Measurements from ENCODE around the gene RAB3IL1. TPM values are rescaled to one million over a fixed set of nuclear protein-coding genes. Genes with fewer than 3 reads are reported as not detected.

Gene RAB3IL1
- total RNA-seq, 1 donor from 2014 or later: 0.12 TPM

DNA sequence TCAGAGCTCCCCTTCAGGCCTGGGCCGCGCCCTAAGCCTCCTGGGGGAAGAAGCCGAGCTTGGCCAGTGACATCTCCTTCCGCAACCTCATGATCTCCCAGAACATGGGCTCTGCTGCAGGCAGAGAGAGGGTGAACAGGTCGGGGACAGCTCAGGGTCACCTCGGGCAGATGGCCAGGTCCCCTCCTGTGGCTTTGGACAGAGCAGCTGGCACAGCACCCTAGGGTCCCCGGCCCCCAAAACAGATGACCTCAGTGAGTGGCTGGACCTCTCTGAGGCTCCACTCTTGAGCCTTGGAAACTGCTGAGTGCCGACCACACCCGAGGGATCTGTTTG lies 19.2 kb downstream of the RAB3IL1 start:
- DNase-seq (ENCODE audit: low read depth): no peak
- no peak overlapping the region for H3K4me3 ChIP-seq (ENCODE audit: low read depth, low read length)
- TF ChIP-seq, protein P1, sequence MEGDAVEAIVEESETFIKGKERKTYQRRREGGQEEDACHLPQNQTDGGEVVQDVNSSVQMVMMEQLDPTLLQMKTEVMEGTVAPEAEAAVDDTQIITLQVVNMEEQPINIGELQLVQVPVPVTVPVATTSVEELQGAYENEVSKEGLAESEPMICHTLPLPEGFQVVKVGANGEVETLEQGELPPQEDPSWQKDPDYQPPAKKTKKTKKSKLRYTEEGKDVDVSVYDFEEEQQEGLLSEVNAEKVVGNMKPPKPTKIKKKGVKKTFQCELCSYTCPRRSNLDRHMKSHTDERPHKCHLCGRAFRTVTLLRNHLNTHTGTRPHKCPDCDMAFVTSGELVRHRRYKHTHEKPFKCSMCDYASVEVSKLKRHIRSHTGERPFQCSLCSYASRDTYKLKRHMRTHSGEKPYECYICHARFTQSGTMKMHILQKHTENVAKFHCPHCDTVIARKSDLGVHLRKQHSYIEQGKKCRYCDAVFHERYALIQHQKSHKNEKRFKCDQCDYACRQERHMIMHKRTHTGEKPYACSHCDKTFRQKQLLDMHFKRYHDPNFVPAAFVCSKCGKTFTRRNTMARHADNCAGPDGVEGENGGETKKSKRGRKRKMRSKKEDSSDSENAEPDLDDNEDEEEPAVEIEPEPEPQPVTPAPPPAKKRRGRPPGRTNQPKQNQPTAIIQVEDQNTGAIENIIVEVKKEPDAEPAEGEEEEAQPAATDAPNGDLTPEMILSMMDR (conservative IDR thresholded peaks at IDR 0.05; ENCODE audit: low read depth, low read length): no peak

- H3K4me3 ChIP-seq (ENCODE audit: low read depth, low read length): no peak overlapping the region
- no peak for DNase-seq (ENCODE audit: low read depth)
- TF ChIP-seq, protein P1 (conservative IDR thresholded peaks at IDR 0.05; ENCODE audit: low read depth, low read length): peak; percentile 86
Observed at GRCh38 chr11:61897387-61898246, 19.7 kb downstream of the RAB3IL1 start.

DNA sequence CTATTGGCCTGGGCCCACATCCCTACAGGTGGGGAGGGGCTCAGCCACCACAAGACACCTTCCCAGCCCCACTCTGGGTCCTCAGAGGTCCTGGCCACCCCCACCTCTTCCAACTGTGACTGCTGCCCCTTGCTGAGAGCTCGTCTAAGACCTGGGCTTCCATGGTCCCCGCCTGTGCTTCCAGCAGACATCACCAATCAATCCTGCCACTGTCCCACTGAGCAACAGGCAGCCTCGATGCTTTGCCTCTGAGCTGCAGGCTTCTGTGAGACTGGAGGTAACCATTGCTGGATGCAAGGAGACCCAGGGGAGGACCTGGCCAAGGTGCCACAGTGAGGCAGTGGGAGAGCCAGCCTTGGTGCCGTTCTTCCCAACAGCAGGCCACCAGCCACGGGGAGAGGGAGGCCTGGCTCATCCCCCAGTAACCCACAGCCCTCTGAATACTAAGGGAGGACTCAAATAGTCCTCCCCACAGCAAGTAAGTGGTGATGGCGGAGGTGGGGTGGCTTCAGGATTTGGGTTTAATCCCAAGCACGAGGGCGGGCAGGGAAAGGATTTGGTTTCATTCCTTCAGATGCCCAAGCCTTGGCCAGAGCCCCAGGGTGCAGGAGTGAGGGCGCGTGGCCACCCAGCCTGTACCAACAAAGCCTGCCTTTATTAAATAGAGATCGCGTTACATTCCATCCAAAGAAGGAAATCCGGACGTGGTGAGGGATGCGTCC lies 20.5 kb downstream of the RAB3IL1 start:
- no peak for DNase-seq (ENCODE audit: low read depth)
- no peak overlapping the region for H3K4me3 ChIP-seq (ENCODE audit: low read depth, low read length)
- TF ChIP-seq, protein P1 (conservative IDR thresholded peaks at IDR 0.05; ENCODE audit: low read depth, low read length): no peak

GRCh38 chr11:61895718-61896059 lies 21.7 kb downstream of the RAB3IL1 start:
- TF ChIP-seq, protein P1 (conservative IDR thresholded peaks at IDR 0.05; ENCODE audit: low read depth, low read length): no peak
- H3K4me3 ChIP-seq (ENCODE audit: low read depth, low read length): no peak overlapping the region
- no peak for DNase-seq (ENCODE audit: low read depth)

DNA sequence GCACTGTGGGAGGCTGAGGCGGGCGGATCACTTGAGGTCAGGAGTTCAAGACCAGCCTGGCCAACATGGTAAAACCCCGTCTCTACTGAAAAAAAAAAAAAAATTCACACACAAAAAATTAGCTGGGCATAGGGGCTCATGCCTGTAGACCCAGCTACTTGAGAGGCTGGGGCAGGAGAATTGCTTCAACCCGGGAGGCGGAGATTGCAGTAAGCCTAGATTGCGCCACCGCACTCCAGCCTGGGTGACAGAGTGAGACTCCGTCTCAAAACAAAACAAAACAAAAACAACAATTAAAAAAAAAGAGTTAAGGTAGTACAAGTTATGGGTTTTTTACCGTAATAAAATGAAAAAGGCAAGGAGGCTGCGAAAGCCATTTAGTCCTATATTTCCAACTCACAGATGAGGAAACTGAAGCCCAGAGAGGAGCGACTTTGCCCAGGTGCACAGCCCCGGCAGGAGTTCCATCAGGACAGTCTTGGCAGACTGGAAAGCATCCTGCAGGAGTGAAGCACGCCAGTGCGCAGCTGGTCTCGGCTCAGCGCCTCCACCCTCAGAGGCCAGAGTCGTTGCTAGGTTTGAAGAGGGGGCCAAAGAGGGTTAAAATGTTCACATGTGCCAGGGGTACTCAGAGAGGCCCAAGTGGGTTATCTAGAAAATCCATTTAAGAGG lies 22.2 kb downstream of the RAB3IL1 start:
- TF ChIP-seq, protein P1 (conservative IDR thresholded peaks at IDR 0.05; ENCODE audit: low read depth, low read length): no peak
- DNase-seq (ENCODE audit: low read depth): no peak
- no peak overlapping the region for H3K4me3 ChIP-seq (ENCODE audit: low read depth, low read length)

DNA sequence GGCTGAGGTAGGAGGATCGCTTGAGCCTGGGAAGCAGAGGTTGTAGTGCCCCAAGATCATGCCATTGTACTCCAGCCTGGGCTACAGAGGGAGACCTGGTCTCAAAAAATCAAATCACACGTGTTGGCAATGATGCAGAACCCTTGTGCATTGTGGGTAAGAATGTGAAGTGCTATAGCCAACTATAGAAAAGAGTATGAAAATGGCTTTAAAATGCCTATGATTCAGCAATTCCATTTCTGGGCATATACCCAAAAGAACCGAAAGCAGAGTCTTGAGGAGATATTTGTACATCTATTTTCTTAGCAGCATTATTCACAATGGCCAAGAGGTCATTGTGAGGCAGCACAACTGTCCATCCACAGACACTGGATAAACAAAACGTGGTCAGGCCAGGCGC lies 23.4 kb downstream of the RAB3IL1 start:
- no peak for DNase-seq (ENCODE audit: low read depth)
- TF ChIP-seq, protein P1 (conservative IDR thresholded peaks at IDR 0.05; ENCODE audit: low read depth, low read length): no peak
- no peak overlapping the region for H3K4me3 ChIP-seq (ENCODE audit: low read depth, low read length)

Measured in epithelial cell of proximal tubule (primary cell).